GM18508 (cell line): ENCODE results near the gene ZCCHC7.
"Not testable (repeated sequence)": the region's sequence is repeated elsewhere in the genome, so short reads cannot be mapped to it uniquely, and the experiment has no call there.

Source experiments
- ATAC-seq: cut with Tn5 transposase; IDR thresholded peaks from one replicate; pipeline ENCODE4 v1.9.1; 2021; ENCODE audit warnings: moderate number of reproducible peaks; ENCODE audit not compliant: insufficient read depth, unreplicated experiment

ZCCHC7 gene

GRCh38 chr9:37119360-37119759 lies 1.0 kb upstream of the ZCCHC7 start:
- no peak for ATAC-seq

- not testable (repeated sequence) for ATAC-seq
Measured at GRCh38 chr9:37120843-37121335, 515 bp downstream of the ZCCHC7 start.

GRCh38 chr9:37121881-37122280 lies 1.5 kb downstream of the ZCCHC7 start:
- no peak for ATAC-seq

- no peak for ATAC-seq
Measured at GRCh38 chr9:37126214-37126788, 5.9 kb downstream of the ZCCHC7 start.

GRCh38 chr9:37127018-37127417 lies 6.6 kb downstream of the ZCCHC7 start:
- no peak for ATAC-seq

- ATAC-seq, result no peak
Measured at GRCh38 chr9:37128051-37128450, 7.7 kb downstream of the ZCCHC7 start.

GRCh38 chr9:37134166-37134565 lies 13.8 kb downstream of the ZCCHC7 start:
- no peak for ATAC-seq

- no peak for ATAC-seq
Measured at GRCh38 chr9:37141015-37141414, 20.6 kb downstream of the ZCCHC7 start.

GRCh38 chr9:37144762-37145161 lies 24.4 kb downstream of the ZCCHC7 start:
- ATAC-seq, result no peak

GRCh38 chr9:37146410-37146809 lies 26.0 kb downstream of the ZCCHC7 start:
- ATAC-seq, result no peak

GRCh38 chr9:37148181-37148580 lies 27.8 kb downstream of the ZCCHC7 start:
- ATAC-seq, result no peak

- ATAC-seq, result no peak
Measured at GRCh38 chr9:37149666-37150308, 29.4 kb downstream of the ZCCHC7 start.

GRCh38 chr9:37150415-37150814 lies 30.0 kb downstream of the ZCCHC7 start:
- ATAC-seq, result no peak

- ATAC-seq, result no peak
Measured at GRCh38 chr9:37151812-37152211, 31.4 kb downstream of the ZCCHC7 start.

GRCh38 chr9:37152365-37152764 lies 32.0 kb downstream of the ZCCHC7 start:
- ATAC-seq, result no peak

GRCh38 chr9:37155601-37156000 lies 35.2 kb downstream of the ZCCHC7 start:
- no peak for ATAC-seq

GRCh38 chr9:37156205-37156604 lies 35.8 kb downstream of the ZCCHC7 start:
- ATAC-seq, result no peak

- no peak for ATAC-seq
Measured at GRCh38 chr9:37156781-37157356, 36.5 kb downstream of the ZCCHC7 start.

GRCh38 chr9:37157726-37158377 lies 37.5 kb downstream of the ZCCHC7 start:
- ATAC-seq, result no peak

- no peak for ATAC-seq
Measured at GRCh38 chr9:37163299-37163698, 42.9 kb downstream of the ZCCHC7 start.

- not testable (repeated sequence) for ATAC-seq
Measured at GRCh38 chr9:37164335-37164734, 44.0 kb downstream of the ZCCHC7 start.
